Stimulated activated CD8-positive, alpha-beta memory T cell treated with anti-CD3 and anti-CD28 coated beads, Interleukin-4, amount 100 ng/mL, for 48 hours (primary cell): ENCODE measurements around the gene MUC6.
"Not testable (repeated sequence)": the region's sequence is repeated elsewhere in the genome, so short reads cannot be mapped to it uniquely, and the experiment has no call there.

ENCODE experiments used
- DNase-seq: peaks from one replicate; pipeline ENCODE4 v3.0.0-alpha.2; 2020

MUC6 gene

GRCh38 chr11:980438-981357 lies 55.8 kb downstream of the MUC6 start:
- no peak for DNase-seq

GRCh38 chr11:978781-979180 lies 57.7 kb downstream of the MUC6 start:
- no peak for DNase-seq

- DNase-seq = no peak
Observed at GRCh38 chr11:977830-978720, 58.4 kb downstream of the MUC6 start.

GRCh38 chr11:976431-977160 lies 59.9 kb downstream of the MUC6 start:
- peak; percentile 32 for DNase-seq

DNA sequence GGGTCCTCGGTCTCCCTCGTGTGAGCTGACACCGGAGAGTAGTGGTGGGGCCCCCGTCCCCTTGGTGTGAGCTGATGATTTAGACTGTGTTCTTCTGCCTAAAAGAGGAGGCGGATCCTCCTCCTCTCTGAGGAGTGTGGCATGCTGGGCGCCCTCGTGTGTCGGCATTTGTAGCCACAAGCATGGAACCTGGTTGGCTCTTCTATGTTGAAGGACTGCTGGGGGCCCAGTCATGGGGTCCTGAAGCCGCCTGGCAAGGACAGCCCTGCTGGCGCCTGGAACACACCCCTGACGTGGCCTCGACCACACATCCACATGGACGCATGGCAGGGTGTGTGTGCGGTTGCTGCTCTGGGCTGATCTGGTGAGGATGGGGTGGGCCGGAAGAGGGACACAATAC lies 60.7 kb downstream of the MUC6 start:
- DNase-seq = no peak

- DNase-seq = not testable (repeated sequence)
Observed at GRCh38 chr11:975376-975775, 61.1 kb downstream of the MUC6 start.

- DNase-seq = no peak
Observed at GRCh38 chr11:973237-973636, 63.3 kb downstream of the MUC6 start.

GRCh38 chr11:972523-973211 lies 63.9 kb downstream of the MUC6 start:
- no peak for DNase-seq

- no peak for DNase-seq
Observed at GRCh38 chr11:971731-972365, 64.7 kb downstream of the MUC6 start.

- no peak for DNase-seq
Observed at GRCh38 chr11:971092-971690, 65.3 kb downstream of the MUC6 start.

DNA sequence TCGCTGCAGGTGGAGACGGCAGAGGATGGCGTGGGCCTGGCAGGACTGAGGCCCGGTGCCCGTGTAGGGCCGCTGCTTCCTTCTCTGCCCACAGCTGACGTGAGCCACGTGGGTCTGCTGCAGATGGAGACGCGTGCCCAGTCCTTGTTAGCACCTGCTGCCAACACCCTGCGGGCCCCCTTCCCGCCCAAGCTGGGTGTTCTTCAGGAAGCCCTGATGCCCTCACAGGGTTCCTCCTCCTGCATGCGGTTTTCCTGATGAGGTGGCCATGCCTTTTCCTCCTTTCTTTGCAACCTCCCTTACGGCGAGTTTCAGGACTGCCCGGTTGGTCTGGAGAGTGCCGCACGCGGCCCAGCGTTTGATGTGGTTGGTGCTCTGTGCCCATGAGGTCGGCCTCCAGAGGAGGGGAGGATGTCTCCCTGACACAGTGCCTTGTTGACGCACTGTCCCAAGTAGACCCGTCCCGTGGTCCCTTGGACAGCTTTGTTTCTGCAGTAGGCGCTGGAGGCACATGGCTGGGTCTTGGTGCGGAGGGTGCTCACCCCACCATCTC lies 66.1 kb downstream of the MUC6 start:
- no peak for DNase-seq

DNA sequence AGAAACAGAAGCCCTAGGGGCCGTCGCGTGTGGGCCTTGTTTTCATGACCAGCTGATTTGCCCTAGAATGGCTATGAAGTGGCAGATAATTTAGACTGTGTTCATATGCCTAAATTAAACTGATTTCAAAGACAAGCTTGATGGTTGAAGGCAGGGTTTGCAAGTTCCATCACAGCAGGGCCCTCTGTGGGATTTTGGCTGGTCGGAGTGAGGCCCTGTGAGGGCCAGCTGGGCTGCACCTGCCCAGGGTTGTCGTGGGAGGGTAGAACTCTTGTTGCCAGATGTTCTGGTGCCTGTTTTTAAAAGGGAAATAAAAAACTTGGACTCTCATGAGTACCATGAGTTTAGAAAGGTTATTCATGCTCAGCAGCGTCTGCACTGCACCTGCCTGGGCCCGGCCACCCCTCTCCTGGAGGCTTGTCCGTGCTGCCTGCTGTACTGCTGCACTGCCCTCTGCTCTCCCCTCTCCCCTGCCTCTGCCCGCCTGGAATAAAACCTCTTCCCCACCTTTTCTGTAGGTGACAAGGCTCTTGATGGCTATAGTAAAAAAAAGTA lies 66.8 kb downstream of the MUC6 start:
- no peak for DNase-seq

DNA sequence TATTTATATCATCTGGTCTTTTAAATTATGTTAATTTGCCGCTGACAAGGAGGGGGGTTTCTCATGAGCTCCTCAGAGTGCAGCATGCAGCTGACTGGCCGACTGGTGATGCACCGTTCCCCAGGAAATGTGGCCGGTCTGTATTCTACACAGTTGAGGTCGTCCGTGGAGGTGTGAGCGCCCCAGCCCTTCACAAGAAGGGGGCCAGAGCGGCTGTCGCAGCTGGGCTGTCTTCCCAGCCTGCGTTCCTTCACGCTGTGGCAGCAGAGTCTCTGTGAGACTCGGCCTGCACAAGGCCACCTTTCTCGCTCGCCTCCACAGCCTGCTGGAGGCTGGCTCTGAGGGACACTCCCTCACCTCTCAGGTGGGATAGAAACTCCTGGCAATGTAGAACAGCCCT lies 67.7 kb downstream of the MUC6 start:
- DNase-seq = no peak

- no peak for DNase-seq
Observed at GRCh38 chr11:967995-968751, 68.3 kb downstream of the MUC6 start.

- no peak for DNase-seq
Observed at GRCh38 chr11:965206-965775, 71.2 kb downstream of the MUC6 start.

DNA sequence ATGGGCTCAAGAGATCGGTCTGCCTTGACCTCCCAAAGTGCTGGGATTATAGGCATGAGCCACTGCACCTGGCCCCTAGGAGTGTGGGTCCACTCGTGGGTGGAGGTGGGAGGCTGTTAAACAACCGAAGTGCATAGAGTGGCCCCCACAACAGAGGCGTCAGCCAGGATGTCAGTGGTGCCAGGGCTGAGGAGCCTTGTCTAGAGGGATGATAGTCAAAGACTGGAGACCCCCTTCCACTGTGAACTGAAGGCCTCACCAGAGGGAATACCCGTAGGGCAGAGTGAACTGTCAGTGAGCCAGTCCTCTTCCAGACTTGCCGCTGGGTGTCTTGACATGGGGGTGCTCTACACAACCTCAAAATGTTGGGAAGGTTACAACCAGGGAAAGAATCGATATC lies 72.7 kb downstream of the MUC6 start:
- no peak for DNase-seq
